Measurements from ENCODE around the gene ZNRF4. TPM values are rescaled to one million over a fixed set of nuclear protein-coding genes. Genes with fewer than 3 reads are reported as not detected.
"Not testable (repeated sequence)": the region's sequence is repeated elsewhere in the genome, so short reads cannot be mapped to it uniquely, and the experiment has no call there.

The ZNRF4 gene
- not detected for total RNA-seq

GRCh38 chr19:5455367-5456129 lies at the start of gene ZNRF4:
Gene ZNRF4 (plus strand): TSS chr19:5455417. CDS start chr19:5455492, 75 bp downstream.
- DNase-seq = no peak

GRCh38 chr19:5406198-5406597 lies 49.0 kb upstream of the ZNRF4 start:
- DNase-seq = not testable (repeated sequence)

- DNase-seq = no peak
These were observed 48.4 kb upstream of the ZNRF4 start for GRCh38 chr19:5406816-5407215.

- DNase-seq = no peak
These were observed 47.9 kb upstream of the ZNRF4 start for GRCh38 chr19:5407356-5407755.

- DNase-seq = no peak
These were observed 37.5 kb upstream of the ZNRF4 start for GRCh38 chr19:5417495-5418436.

GRCh38 chr19:5418677-5419076 lies 36.5 kb upstream of the ZNRF4 start:
- no peak for DNase-seq

GRCh38 chr19:5420953-5421352 lies 34.3 kb upstream of the ZNRF4 start:
- DNase-seq = no peak

- DNase-seq = no peak
These were observed 31.6 kb upstream of the ZNRF4 start for GRCh38 chr19:5423567-5424125.

GRCh38 chr19:5424192-5424973 lies 30.8 kb upstream of the ZNRF4 start:
- DNase-seq = no peak

- no peak for DNase-seq
These were observed 30.0 kb upstream of the ZNRF4 start for GRCh38 chr19:5425260-5425659.

- DNase-seq = no peak
These were observed 25.0 kb upstream of the ZNRF4 start for GRCh38 chr19:5430237-5430636.

GRCh38 chr19:5432687-5433086 lies 22.5 kb upstream of the ZNRF4 start:
- no peak for DNase-seq

- DNase-seq = no peak
These were observed 20.8 kb upstream of the ZNRF4 start for GRCh38 chr19:5434351-5434917.

GRCh38 chr19:5434970-5435641 lies 20.1 kb upstream of the ZNRF4 start:
- no peak for DNase-seq

GRCh38 chr19:5435642-5436017 lies 19.6 kb upstream of the ZNRF4 start:
- DNase-seq = no peak

GRCh38 chr19:5436106-5436947 lies 18.9 kb upstream of the ZNRF4 start:
- DNase-seq = no peak

GRCh38 chr19:5436948-5437306 lies 18.3 kb upstream of the ZNRF4 start:
- DNase-seq = no peak

- DNase-seq = not testable (repeated sequence)
These were observed 16.5 kb upstream of the ZNRF4 start for GRCh38 chr19:5438756-5439155.

GRCh38 chr19:5439452-5439851 lies 15.8 kb upstream of the ZNRF4 start:
- no peak for DNase-seq

- no peak for DNase-seq
These were observed 14.9 kb upstream of the ZNRF4 start for GRCh38 chr19:5440299-5440698.

GRCh38 chr19:5443723-5444122 lies 11.5 kb upstream of the ZNRF4 start:
- DNase-seq = no peak

All from effector CD4-positive, alpha-beta T cell (primary cell).